Fibroblast of lung (primary cell): ENCODE data around the gene ADSS2. TPM values are rescaled to one million over a fixed set of nuclear protein-coding genes. Genes with fewer than 3 reads are reported as not detected.

ENCODE experiments used
- DNase-seq, 2 donors: peaks; one replicate each; pipeline versions ENCODE4 v3.0.0 to v3.0.0-alpha.2; 2010; ENCODE audit warnings: low read depth in 2 of 2
- H2AFZ ChIP-seq: 2 replicates; pipeline ENCODE4 v1.5.1; 2012; ENCODE audit warnings: low read length, control low read depth, inconsistent platforms
- H3K27ac ChIP-seq: 2 replicates; pipeline ENCODE4 v1.5.1; 2011; ENCODE audit warnings: low read length, control low read depth; ENCODE audit not compliant: insufficient read depth
- H3K27me3 ChIP-seq: 2 replicates; pipeline ENCODE4 v1.5.1; 2011; ENCODE audit warnings: mild to moderate bottlenecking, low read length; ENCODE audit not compliant: control insufficient read depth, insufficient read depth
- H3K36me3 ChIP-seq: 2 replicates; pipeline ENCODE4 v1.5.1; 2011; ENCODE audit warnings: low read length; ENCODE audit not compliant: control insufficient read depth, insufficient read depth
- H3K4me1 ChIP-seq: 2 replicates; pipeline ENCODE4 v1.5.1; 2011; ENCODE audit warnings: low read length; ENCODE audit not compliant: control insufficient read depth, insufficient read depth; ENCODE audit errors: extremely low read depth
- H3K4me2 ChIP-seq: 2 replicates; pipeline ENCODE4 v1.5.1; 2011; ENCODE audit warnings: low read length, control low read depth; ENCODE audit not compliant: insufficient read depth; ENCODE audit errors: extremely low read depth
- H3K4me3 ChIP-seq, 4 experiments: fragments of 200-600 bp in 1 of 4; sonication (generic) in 1 of 4; replicated peaks in 1 of 4; 2 replicates each; pipeline ENCODE4 v1.5.1; 2011 to 2016; ENCODE audit warnings: low read length in 4 of 4, low read depth in 3 of 4, mild to moderate bottlenecking in 3 of 4, control low read depth in 2 of 4, inconsistent platforms in 1 of 4, mixed read lengths in 1 of 4; ENCODE audit not compliant: insufficient read depth in 1 of 4; ENCODE audit errors: control extremely low read depth in 1 of 4
- H3K79me2 ChIP-seq: 2 replicates; pipeline ENCODE4 v1.5.1; 2012; ENCODE audit warnings: mild to moderate bottlenecking, low read length, inconsistent platforms; ENCODE audit not compliant: control insufficient read depth, insufficient read depth
- H3K9ac ChIP-seq: 2 replicates; pipeline ENCODE4 v1.5.1; 2011; ENCODE audit warnings: mild to moderate bottlenecking, low read length, control low read depth; ENCODE audit not compliant: insufficient read depth
- H3K9me3 ChIP-seq: 2 replicates; pipeline ENCODE4 v1.5.1; 2012; ENCODE audit warnings: low read depth, low read length; ENCODE audit not compliant: control insufficient read depth, insufficient read depth
- H4K20me1 ChIP-seq: 2 replicates; pipeline ENCODE4 v1.5.1; 2011; ENCODE audit warnings: low read length; ENCODE audit not compliant: control insufficient read depth, insufficient read depth; ENCODE audit errors: extremely low read depth
- CTCF ChIP-seq, 2 donors: IDR thresholded peaks in 1 of 2; conservative IDR thresholded peaks in 1 of 2; 1 replicate in 1 of 2; 2 replicates in 1 of 2; pipeline ENCODE4 v1.5.1; 2011 to 2012; ENCODE audit warnings: low read length in 2 of 2, control low read depth in 1 of 2, inconsistent platforms in 1 of 2, low read depth in 1 of 2, mild to moderate bottlenecking in 1 of 2
- EZH2 ChIP-seq: IDR thresholded peaks from 2 replicates; pipeline ENCODE4 v1.5.1; 2012; ENCODE audit warnings: low read length, control low read depth, mild to moderate bottlenecking; ENCODE audit errors: missing control alignments
- polyA plus RNA-seq, 2 donors: library from polyadenylated mRNA; depleted of rRNA in 1 of 2; stranded (reverse) in 1 of 2; unstranded in 1 of 2; fragments of >200 nt; gene quantifications; 2 replicates each; pipeline ENCODE4 v1.2.1, GENCODE V29; 2011 to 2012; ENCODE audit warnings: missing spikeins in 1 of 2
- total RNA-seq: library from RNA; depleted of rRNA; stranded (reverse); fragments of >200 nt; gene quantifications from 2 replicates; pipeline ENCODE4 v1.2.1, GENCODE V29; 2014

Gene ADSS2
- total and polyA plus RNA-seq, 2 donors (not counting 1 experiment from before 2014, with no cell fraction given), result 55.9 to 62.1 TPM

GRCh38 chr1:244460197-244460596 lies 8.5 kb upstream of the ADSS2 start:
- Histone ChIP-seq H3K4me3 (no peak overlapping the region), H3K4me1 (no peaks in the 10 kb centered on the region)

GRCh38 chr1:244458781-244459180 lies 7.1 kb upstream of the ADSS2 start:
- no peak overlapping the region for H3K9ac ChIP-seq
- TF ChIP-seq EZH2, result no peak
- TF ChIP-seq CTCF (conservative IDR thresholded peaks at IDR 0.05 in 1 of 2, IDR thresholded peaks at IDR 0.05 in 1 of 2; ENCODE audit: low read depth in 1 of 2, low read length in 2 of 2), result no peak

More at GRCh38 chr1:244460197-244460596, 8.5 kb upstream of the ADSS2 start:
- Histone ChIP-seq H3K9ac (no peak overlapping the region), H2AFZ (no peak overlapping the region), H3K27me3 (no peaks in the 10 kb centered on the region), H4K20me1 (no peaks in the 10 kb centered on the region), H3K4me2 (no peak overlapping the region), H3K79me2 (no peaks in the 10 kb centered on the region), H3K36me3 (no peaks in the 10 kb centered on the region), H3K9me3 (no peaks in the 10 kb centered on the region), H3K27ac (no peak overlapping the region)
- peak in 1 of 2 donors; percentile 22 for DNase-seq
- TF ChIP-seq EZH2, result no peak

GRCh38 chr1:244456586-244456985 lies 4.9 kb upstream of the ADSS2 start:
- Histone ChIP-seq H3K79me2 (no peaks in the 10 kb centered on the region), H4K20me1 (no peaks in the 10 kb centered on the region), H3K9ac (no peak overlapping the region), H3K27me3 (no peaks in the 10 kb centered on the region), H3K9me3 (no peaks in the 10 kb centered on the region), H2AFZ (no peak overlapping the region), H3K4me3 (no peak overlapping the region), H3K27ac (no peak overlapping the region), H3K4me1 (peaks cover 2% of the 10 kb centered on the region), H3K36me3 (no peaks in the 10 kb centered on the region), H3K4me2 (no peak overlapping the region)
- no peak for DNase-seq
- no peak for TF ChIP-seq EZH2
- no peak for TF ChIP-seq CTCF (conservative IDR thresholded peaks at IDR 0.05 in 1 of 2, IDR thresholded peaks at IDR 0.05 in 1 of 2; ENCODE audit: low read depth in 1 of 2, low read length in 2 of 2)

More at GRCh38 chr1:244458781-244459180, 7.1 kb upstream of the ADSS2 start:
- no peaks in the 10 kb centered on the region for H4K20me1 ChIP-seq
- no peaks in the 10 kb centered on the region for H3K36me3 ChIP-seq
- no peak overlapping the region for H2AFZ ChIP-seq
- H3K27me3 ChIP-seq, result no peaks in the 10 kb centered on the region
- H3K4me2 ChIP-seq, result no peak overlapping the region
- no peaks in the 10 kb centered on the region for H3K4me1 ChIP-seq
- H3K27ac ChIP-seq, result no peak overlapping the region
- H3K9me3 ChIP-seq, result no peaks in the 10 kb centered on the region
- no peaks in the 10 kb centered on the region for H3K79me2 ChIP-seq
- no peak for DNase-seq
- H3K4me3 ChIP-seq, result no peak overlapping the region
